Effector memory CD8-positive, alpha-beta T cell (primary cell): ENCODE measurements around the gene MACROD2.

ENCODE experiments used
- ATAC-seq: fragments of 150-1000 bp; cut with Tn5 transposase; replicated peaks from 2 replicates; pipeline ENCODE4 v1.10.0; 2021; ENCODE audit warnings: mild to moderate bottlenecking, moderate library complexity
- DNase-seq, 3 experiments: peaks; one replicate each; pipeline ENCODE4 v3.0.0; 2021
- H3K27ac Mint-ChIP-seq, 2 donors: one replicate each; pipeline ENCODE4 v1.8.0; 2022; ENCODE audit warnings: mild to moderate bottlenecking in 2 of 2, mixed read lengths in 2 of 2, moderate library complexity in 2 of 2
- H3K27me3 Mint-ChIP-seq, 2 donors: one replicate each; pipeline ENCODE4 v1.8.0; 2022; ENCODE audit warnings: mixed read lengths in 2 of 2
- H3K36me3 Mint-ChIP-seq: one replicate; pipeline ENCODE4 v1.8.0; 2022; ENCODE audit warnings: mild to moderate bottlenecking, moderate library complexity, mixed read lengths; ENCODE audit not compliant: insufficient read depth
- H3K4me1 Mint-ChIP-seq, 2 donors: one replicate each; pipeline ENCODE4 v1.8.0; 2022; ENCODE audit warnings: low read depth in 2 of 2, mixed read lengths in 2 of 2
- H3K4me3 Mint-ChIP-seq, 2 donors: one replicate each; pipeline ENCODE4 v1.8.0; 2022; ENCODE audit warnings: mild to moderate bottlenecking in 2 of 2, mixed read lengths in 2 of 2, moderate library complexity in 2 of 2
- H3K9me3 Mint-ChIP-seq, 2 donors: one replicate each; pipeline ENCODE4 v1.8.0; 2022; ENCODE audit warnings: mixed read lengths in 2 of 2

The MACROD2 gene

DNA sequence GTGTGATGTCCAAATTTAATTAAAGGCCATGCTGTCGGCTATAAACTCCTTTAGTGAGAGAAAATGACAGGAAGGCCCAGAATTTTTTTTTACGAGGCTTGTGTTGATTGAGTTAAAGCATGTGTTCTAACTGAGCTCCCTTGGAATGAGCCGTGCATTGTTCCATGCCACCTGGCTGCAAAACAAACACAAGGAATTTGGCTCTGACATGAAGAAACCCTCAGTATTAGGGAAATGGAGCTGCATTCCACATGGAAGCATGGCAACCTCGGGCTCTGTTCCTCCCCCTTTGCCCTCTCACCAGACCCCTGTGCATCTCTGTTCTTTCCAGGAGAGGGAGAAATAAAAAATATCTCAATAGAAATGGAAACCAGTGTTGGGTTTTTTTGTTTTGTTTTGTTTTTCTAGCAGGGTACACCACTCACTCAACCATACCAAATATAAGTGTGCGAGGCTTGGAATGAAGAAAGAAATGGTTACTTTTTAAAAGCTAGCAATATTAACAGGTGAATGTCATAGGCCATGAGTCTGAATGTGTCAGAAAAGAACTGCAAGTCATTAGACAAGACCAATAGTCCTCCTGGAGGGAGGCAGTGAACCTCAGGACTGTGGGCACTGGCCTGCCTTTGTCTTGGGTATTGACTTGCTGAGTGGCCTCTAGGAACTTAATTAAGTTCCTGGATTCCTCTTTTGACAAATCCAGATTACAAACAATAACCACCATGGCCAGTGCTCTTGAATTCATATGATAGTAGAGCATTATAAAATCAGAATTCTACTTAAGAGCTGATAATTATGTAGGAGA lies 1642.8 kb downstream of the MACROD2 start:
- no peaks in the 10 kb centered on the region for H3K36me3 Mint-ChIP-seq

DNA sequence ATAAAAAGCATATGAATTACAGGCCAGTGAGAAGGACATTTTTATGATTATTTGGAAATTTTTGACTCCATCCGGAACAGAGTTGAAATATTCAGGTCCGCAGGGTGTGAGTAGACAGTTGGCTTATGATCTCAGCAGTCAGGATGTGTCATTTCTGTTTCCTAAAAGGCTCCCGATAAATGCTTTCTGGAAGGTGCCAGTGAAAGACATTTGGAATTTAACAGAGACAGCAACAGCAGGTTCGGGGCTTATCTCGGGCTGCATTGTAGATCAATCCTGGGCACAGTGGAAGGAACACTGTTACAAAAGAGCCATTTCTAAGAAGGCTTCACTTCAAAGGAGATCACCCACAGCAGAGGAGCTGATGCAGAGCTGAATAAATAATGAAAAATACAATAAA lies 1643.5 kb downstream of the MACROD2 start:
- Mint-ChIP-seq H3K27me3 (no peaks in the 10 kb centered on the region), H3K27ac (no peak overlapping the region), H3K9me3 (peaks cover 11 to 25% of the 10 kb centered on the region in 2 donors), H3K36me3 (no peaks in the 10 kb centered on the region), H3K4me3 (no peak overlapping the region), H3K4me1 (no peaks in the 10 kb centered on the region)
- DNase-seq (no peak), ATAC-seq (no peak)

More for the DNA sequence above, 1642.8 kb downstream of the MACROD2 start:
- Mint-ChIP-seq H3K4me1 (no peaks in the 10 kb centered on the region), H3K9me3 (peaks cover 9 to 25% of the 10 kb centered on the region in 2 donors), H3K27ac (no peak overlapping the region), H3K27me3 (no peaks in the 10 kb centered on the region), H3K4me3 (no peak overlapping the region)
- no peak for ATAC-seq
- DNase-seq, result no peak

DNA sequence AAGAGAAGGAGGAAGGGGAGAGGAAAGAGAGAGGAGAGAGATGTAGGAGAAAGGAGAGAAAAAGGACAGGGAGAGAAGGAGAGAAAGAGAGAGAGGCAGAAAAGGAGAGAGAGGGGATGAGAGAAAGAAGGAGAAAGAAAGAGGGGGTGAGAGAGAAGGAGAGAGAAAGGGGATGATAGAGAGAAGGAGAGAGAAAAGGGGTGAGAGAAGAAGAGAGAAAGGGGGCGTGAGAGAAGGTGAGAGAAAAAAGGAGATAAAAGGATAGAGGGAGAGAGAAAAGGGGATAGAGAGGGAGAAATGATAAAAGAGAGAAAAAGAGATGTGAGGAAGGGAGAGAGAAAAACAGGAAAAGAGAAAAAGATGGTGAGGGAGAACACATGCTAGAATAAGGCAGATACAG lies 1644.5 kb downstream of the MACROD2 start:
- DNase-seq, result no peak
- H3K4me3 Mint-ChIP-seq, result no peak overlapping the region
- no peaks in the 10 kb centered on the region for H3K4me1 Mint-ChIP-seq
- no peaks in the 10 kb centered on the region for H3K36me3 Mint-ChIP-seq
- no peak overlapping the region for H3K27ac Mint-ChIP-seq
- no peak for ATAC-seq
- peaks cover 10 to 25% of the 10 kb centered on the region in 2 donors for H3K9me3 Mint-ChIP-seq
- H3K27me3 Mint-ChIP-seq, result no peaks in the 10 kb centered on the region

DNA sequence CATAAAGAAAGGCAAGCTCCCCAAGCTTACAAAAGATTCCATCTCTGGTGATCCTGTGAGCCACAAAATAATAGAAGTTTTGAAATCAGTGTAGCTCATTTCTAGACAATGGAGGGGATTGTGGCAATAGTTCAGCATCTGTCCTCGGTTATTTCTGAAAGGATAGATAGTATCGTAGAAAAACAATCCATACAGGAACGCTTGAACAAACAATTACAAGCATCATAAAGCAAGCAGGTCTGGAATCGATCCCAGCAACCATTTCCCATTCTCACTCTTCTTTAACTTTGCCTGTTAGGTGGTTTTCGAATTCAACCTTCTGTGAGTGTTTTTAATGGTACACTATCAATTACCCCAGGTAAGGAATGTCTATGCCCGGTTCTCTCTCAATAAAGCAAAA lies 1646.8 kb downstream of the MACROD2 start:
- Mint-ChIP-seq H3K4me3 (no peak overlapping the region), H3K36me3 (no peaks in the 10 kb centered on the region), H3K27ac (no peak overlapping the region), H3K9me3 (peaks cover 15 to 28% of the 10 kb centered on the region in 2 donors), H3K27me3 (no peaks in the 10 kb centered on the region), H3K4me1 (no peaks in the 10 kb centered on the region)
- no peak for DNase-seq
- ATAC-seq, result no peak

DNA sequence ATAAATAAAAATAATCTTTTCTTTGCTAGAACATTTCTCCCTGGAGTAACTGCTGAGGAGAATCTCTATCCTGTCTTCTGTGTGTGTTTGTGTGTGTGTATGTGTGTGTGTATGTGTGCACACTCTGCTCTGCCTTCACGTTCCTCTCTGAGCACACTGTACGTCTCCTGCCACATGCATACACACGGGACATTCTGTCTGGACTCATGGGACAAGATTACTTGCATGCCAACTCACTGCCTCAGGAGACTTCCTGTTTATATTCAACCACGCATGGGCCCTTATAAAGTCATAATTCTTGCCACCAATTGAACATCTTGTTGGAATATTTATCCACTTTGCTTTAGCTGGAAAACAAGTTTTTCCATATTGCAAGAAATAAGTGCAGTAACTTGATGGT lies 1647.4 kb downstream of the MACROD2 start:
- Mint-ChIP-seq H3K36me3 (no peaks in the 10 kb centered on the region), H3K4me1 (no peaks in the 10 kb centered on the region), H3K4me3 (no peak overlapping the region), H3K9me3 (peaks cover 17 to 31% of the 10 kb centered on the region in 2 donors), H3K27me3 (no peaks in the 10 kb centered on the region), H3K27ac (no peak overlapping the region)
- no peak for ATAC-seq
- DNase-seq, result no peak

DNA sequence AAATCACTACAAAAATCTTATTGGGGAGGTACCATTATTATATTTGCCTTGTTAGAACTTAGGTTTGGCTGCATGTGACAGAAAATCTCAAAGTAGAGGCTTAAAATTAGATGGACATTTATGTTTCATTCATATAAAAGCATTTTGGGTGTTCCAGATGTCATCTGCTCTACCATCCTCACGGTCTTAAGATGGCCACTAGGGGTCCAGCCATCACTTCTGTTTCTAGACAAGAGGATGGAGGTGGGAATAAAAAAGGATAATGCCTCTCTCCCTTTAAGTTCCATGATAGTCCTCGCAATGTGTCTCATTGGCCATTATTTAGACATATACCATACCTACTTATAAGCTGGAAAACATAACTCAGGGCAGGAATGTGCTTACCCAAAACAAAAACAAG lies 1648.4 kb downstream of the MACROD2 start:
- ATAC-seq, result no peak
- no peaks in the 10 kb centered on the region for H3K4me1 Mint-ChIP-seq

DNA sequence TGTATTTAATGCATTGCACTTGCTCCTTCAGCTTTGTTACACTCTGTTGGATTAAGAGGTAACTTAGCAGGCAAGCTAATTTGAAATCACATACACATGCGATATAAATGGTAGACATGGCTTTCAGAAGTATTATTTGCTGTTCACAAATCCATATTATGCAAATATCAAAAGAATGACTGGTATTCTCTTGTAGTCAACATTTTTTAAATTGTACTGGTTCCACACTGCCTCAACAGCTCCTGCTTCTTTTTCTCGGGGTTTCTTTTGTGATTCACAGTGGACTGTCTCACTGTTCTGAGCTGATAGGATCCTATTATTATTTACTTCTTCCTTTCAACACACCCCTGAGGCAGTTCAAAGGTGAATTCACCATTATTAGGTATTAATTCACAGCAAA lies 1650.5 kb downstream of the MACROD2 start:
- no peaks in the 10 kb centered on the region for H3K27me3 Mint-ChIP-seq
- no peaks in the 10 kb centered on the region for H3K36me3 Mint-ChIP-seq
- no peak overlapping the region for H3K4me3 Mint-ChIP-seq
- ATAC-seq, result no peak
- H3K9me3 Mint-ChIP-seq, result peaks cover 15 to 17% of the 10 kb centered on the region in 2 donors
- no peaks in the 10 kb centered on the region for H3K4me1 Mint-ChIP-seq
- no peak for DNase-seq
- H3K27ac Mint-ChIP-seq, result no peak overlapping the region

More for the DNA sequence above, 1648.4 kb downstream of the MACROD2 start:
- no peaks in the 10 kb centered on the region for H3K27me3 Mint-ChIP-seq
- no peak overlapping the region for H3K27ac Mint-ChIP-seq
- no peaks in the 10 kb centered on the region for H3K36me3 Mint-ChIP-seq
- H3K9me3 Mint-ChIP-seq, result peaks cover 20 to 31% of the 10 kb centered on the region in 2 donors
- DNase-seq, result no peak
- no peak overlapping the region for H3K4me3 Mint-ChIP-seq

DNA sequence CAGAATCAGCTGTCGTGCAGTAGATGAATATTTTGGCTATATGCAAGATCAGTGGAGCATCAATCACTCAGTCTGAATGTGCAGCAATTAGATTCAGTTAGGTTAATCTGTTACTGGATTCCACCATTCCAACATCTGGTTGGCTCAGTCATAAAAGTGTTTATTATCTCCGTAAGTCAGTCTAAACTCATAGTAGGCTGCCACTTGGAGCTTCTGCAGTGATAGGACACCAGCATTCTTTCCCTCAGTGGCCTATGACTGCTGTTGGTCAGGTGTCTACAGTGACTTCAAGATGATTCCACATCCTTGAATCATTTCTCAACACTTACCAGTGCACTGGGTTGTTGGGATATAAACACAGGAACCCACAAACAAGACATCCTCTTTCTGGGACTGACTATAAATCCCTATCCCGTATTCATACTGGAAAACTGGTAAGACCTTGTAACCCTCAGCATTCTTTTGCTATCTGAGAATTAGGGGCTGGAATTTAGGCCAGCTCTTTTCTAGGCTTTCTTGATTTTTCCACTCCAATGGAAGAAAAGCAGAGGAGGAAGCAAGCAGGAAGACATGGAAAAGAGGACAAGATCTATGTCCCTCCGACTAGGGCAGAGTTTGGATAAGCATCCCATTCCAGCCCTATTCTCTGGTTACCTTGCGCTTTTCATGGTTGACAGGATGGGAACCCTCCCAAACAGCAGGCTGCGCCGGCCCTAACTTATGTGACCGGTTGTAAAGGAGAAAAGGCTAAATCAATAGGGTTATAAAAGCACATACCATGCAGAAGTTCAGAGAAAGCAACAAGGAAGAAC lies 1658.3 kb downstream of the MACROD2 start:
- ATAC-seq (no peak), DNase-seq (no peak)
- H3K9me3 Mint-ChIP-seq, result peaks cover 0 to 4% of the 10 kb centered on the region in 2 donors
- H3K4me1 Mint-ChIP-seq, result no peaks in the 10 kb centered on the region
- H3K27me3 Mint-ChIP-seq, result no peaks in the 10 kb centered on the region
- H3K27ac Mint-ChIP-seq, result no peak overlapping the region
- H3K36me3 Mint-ChIP-seq, result peaks cover 3% of the 10 kb centered on the region
- no peak overlapping the region for H3K4me3 Mint-ChIP-seq

DNA sequence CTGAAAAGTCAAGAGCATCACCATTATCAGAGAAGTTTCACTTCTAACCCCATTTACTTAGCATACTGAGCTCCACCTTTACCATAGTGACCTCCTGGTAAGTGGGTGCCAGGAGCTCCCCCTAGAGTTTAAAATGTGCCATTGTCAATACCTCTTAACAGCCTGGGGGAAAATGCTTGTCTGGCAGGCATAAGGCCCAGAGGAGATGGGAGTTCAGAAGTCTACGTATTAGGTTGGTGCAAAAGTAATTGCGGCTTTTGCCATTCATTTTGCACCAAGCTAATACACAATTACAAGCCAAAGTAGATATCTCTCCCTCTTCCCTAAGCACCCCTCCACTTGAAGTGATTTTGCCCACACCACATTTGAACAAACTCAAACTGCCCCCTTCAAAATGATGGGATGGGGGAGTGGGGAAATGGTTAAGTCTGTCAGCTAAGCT lies 1658.9 kb downstream of the MACROD2 start:
- Mint-ChIP-seq H3K4me1 (no peaks in the 10 kb centered on the region), H3K27ac (no peak overlapping the region), H3K4me3 (no peak overlapping the region), H3K36me3 (peaks cover 3% of the 10 kb centered on the region), H3K9me3 (peaks cover 1 to 4% of the 10 kb centered on the region in 2 donors), H3K27me3 (no peaks in the 10 kb centered on the region)
- ATAC-seq (no peak), DNase-seq (no peak)

DNA sequence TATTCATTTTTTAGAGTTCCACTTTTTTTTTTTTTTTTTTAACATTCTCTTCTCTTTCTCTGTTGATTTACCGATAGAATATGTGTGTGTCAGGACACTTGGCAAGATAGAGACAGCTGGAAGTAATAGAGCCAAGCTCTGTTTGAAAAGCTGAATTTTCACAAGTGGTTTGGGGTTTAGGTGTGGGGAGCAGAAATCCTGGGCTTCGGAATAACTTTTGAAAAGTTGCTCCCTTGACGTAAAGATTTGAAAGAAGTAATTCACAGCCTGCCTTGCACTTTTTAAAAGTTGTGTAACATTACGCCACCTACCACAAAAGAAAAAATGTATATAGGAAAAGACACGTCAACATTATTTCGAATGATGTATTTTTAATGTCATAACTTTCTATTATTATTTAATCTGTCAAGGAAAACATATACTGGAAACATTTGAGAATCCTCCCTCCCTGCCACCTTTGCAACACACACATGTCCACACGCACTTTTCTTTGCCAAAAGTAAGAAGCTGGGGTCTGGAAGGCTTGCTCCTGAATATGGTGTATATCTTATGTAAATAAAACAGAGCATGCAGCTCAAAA lies 1660.1 kb downstream of the MACROD2 start:
- Mint-ChIP-seq H3K4me3 (no peak overlapping the region), H3K9me3 (peaks cover 1 to 9% of the 10 kb centered on the region in 2 donors), H3K27ac (no peak overlapping the region), H3K36me3 (peaks cover 3% of the 10 kb centered on the region), H3K4me1 (no peaks in the 10 kb centered on the region), H3K27me3 (no peaks in the 10 kb centered on the region)
- DNase-seq (no peak), ATAC-seq (no peak)

DNA sequence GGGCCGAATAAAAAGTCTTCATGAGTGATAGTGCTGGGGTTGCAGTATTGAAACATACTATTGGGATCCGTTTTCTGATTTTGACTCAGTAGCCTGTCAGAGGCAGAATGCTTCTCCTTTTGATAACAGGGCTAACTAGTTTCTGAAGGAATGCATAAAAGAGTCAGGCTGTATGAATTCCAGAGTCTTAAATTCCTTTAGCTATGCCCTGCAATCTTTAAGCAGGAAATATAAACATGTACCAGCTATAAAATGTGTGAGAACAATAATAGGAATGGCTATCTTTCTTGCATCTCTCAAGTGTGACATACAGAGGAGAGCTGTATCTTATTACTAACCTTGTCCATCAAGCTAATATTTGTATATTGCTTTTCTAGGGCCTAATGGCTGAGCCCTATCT lies 1660.8 kb downstream of the MACROD2 start:
- H3K36me3 Mint-ChIP-seq, result peaks cover 3% of the 10 kb centered on the region
- ATAC-seq (no peak), DNase-seq (no peak)
- H3K27me3 Mint-ChIP-seq, result no peaks in the 10 kb centered on the region
- H3K4me3 Mint-ChIP-seq, result no peak overlapping the region
- H3K27ac Mint-ChIP-seq, result no peak overlapping the region
- H3K4me1 Mint-ChIP-seq, result no peaks in the 10 kb centered on the region
- peaks cover 1 to 9% of the 10 kb centered on the region in 2 donors for H3K9me3 Mint-ChIP-seq

DNA sequence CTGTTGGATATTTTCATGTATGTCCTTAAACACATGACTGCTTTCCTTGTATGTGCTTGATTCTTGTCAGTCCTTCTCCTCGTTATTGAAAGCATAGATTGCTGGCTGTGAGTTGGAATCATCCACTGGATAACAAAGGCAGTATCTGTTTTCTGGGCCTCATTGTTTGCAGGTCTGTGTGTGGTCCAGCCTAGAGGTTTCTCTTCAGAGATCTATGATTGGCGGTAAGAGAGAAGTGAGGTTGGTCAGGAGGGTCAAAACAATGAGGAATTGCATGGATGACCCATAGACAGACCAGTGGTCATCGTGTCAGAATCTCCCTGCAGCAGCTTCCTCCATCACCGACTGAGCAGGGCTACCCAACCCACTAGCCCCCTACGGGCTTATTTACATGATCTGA lies 1663.0 kb downstream of the MACROD2 start:
- ATAC-seq, result no peak
- H3K27ac Mint-ChIP-seq, result no peak overlapping the region
- peaks cover 3% of the 10 kb centered on the region for H3K36me3 Mint-ChIP-seq
- H3K27me3 Mint-ChIP-seq, result no peaks in the 10 kb centered on the region
- DNase-seq, result no peak
- no peak overlapping the region for H3K4me3 Mint-ChIP-seq
- peaks cover 6 to 9% of the 10 kb centered on the region in 2 donors for H3K9me3 Mint-ChIP-seq
- H3K4me1 Mint-ChIP-seq, result no peaks in the 10 kb centered on the region

DNA sequence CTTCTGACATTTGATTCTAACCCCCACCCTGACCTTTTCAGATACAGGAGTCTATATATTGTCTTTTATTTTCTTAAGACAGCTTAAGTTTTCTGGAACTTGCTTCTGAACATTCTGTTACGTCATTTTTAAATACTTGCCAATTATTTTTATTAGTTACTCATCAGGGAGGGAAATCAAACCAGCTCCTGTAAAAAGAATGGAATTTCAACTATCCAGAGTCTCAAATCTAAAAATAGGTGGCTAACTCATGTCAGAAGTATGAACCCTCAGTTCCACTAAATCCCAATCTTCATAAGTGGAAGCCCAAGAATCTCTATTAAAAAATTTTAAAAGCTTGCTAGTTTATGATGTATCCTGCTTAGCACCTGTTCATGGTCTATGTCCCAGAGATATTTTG lies 1677.9 kb downstream of the MACROD2 start:
- no peaks in the 10 kb centered on the region for H3K27me3 Mint-ChIP-seq
- H3K4me3 Mint-ChIP-seq, result no peak overlapping the region
- peaks cover 6 to 17% of the 10 kb centered on the region in 2 donors for H3K9me3 Mint-ChIP-seq
- DNase-seq (no peak), ATAC-seq (no peak)
- H3K36me3 Mint-ChIP-seq, result no peaks in the 10 kb centered on the region
- H3K4me1 Mint-ChIP-seq, result no peaks in the 10 kb centered on the region
- no peak overlapping the region for H3K27ac Mint-ChIP-seq
